LoVo (cell line): ENCODE results near the gene RALGPS1.

Experiments
- DNase-seq: peaks from one replicate; pipeline ENCODE4 v3.0.0-alpha.2; 2016; ENCODE audit warnings: low spot score

Gene RALGPS1

DNA sequence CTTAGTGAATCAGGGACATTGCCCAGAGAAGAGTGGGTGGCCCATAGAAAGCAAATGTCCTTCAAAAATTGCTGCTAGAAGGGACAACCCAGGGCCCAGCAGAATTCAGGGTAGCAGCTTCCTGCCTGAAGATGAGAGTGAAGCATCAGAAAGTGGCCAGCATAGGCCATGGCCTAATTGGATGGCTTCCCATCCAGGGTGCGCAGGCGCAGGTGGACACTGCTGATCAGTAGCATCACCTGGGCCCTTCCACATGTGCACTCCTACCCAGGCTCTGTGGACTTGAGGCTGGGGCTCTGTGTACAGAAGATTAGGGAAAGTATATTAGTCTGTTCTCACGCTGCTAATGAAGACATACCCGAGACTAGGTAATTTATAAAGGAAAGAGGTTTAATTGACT lies 291.4 kb downstream of the RALGPS1 start:
- no peak for DNase-seq

DNA sequence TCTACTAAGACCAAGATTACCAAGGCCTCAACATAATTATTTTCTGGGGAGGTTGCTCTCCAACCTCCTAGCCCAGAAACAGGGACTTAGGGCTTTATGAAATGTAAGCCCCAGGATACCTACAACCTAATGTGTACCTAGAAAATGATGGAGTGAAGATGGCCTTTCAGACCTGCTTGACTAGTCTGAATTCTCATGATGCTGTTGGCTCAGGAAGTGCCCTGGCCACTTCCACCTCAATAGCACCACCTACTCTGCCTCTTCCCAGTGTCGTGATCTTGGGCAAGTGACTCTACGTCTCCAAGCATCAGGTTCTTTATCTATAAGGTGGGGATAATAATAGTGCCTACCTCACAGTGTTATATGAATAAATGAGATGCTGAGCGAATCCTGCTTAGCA lies 292.1 kb downstream of the RALGPS1 start:
- DNase-seq: no peak

DNA sequence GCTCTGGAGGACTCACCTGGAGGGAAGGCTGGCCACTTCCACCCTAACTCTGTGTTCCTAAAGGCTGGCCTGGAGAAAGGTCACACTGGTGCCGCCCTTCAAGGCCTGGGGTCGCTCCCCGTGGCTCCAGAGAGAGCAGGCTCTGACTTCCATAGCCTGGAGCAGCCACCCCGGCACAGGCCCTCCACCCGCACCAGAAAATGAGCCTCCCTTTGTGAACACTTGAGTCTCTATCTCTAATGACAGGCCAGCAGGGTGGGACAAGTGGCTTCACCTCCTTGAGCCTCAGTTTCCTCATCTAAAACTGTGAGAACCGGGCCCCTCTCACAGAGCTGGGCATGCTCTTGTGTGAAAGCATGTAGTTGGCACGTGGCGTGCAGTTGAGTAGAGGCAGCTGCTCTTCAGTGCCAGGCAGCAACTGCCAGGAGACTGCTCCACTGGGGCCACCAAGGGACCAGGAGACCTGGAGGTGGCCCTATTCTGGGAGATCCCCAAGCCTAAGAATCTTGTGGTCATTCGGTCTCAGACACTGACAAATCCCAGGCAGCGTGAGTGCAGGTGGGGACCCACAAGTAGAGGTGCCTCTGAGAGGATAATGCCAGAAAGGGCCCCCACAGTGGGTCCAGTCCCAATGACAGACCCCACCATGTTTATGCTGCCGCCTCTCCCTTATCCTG lies 293.3 kb downstream of the RALGPS1 start:
- no peak for DNase-seq

DNA sequence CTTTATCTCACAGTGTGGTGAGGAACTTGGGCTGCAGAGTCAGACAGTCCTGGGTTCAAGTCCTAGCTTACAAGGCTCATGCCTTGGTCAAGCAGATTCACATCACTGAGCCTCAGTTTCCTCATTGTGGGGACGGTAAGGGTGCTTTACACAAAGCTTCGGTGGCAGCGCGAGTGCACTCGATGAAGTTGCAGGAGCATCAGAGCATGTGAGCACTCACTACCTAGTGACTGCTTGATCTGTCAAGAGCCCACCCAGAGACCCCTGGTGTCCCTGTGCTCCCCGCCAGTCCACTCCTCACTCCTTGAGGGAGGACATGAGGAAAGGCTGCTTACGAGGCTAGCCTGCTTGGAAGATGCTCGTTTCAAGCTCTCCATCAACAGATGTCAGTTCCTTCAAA lies 293.8 kb downstream of the RALGPS1 start:
- DNase-seq: no peak

DNA sequence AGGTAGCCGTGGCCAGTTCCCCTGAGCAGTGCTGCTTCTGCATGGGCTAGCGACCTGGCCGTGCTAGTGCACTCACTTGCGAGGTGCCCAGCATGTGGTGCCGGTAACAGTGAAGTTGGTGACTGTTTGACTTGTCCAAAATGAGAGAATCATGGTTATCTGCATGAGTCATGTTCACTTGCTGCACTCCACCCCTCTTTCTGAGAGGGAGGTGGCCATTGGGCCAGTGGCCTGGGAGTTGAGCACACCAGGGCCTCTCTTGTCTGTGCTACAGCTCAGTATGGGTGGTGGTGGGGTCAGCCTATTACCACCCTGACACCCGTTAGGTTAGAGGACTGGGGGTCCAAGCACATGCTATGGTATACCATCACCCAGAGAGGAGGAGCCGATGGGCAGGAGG lies 294.6 kb downstream of the RALGPS1 start:
- DNase-seq: no peak

DNA sequence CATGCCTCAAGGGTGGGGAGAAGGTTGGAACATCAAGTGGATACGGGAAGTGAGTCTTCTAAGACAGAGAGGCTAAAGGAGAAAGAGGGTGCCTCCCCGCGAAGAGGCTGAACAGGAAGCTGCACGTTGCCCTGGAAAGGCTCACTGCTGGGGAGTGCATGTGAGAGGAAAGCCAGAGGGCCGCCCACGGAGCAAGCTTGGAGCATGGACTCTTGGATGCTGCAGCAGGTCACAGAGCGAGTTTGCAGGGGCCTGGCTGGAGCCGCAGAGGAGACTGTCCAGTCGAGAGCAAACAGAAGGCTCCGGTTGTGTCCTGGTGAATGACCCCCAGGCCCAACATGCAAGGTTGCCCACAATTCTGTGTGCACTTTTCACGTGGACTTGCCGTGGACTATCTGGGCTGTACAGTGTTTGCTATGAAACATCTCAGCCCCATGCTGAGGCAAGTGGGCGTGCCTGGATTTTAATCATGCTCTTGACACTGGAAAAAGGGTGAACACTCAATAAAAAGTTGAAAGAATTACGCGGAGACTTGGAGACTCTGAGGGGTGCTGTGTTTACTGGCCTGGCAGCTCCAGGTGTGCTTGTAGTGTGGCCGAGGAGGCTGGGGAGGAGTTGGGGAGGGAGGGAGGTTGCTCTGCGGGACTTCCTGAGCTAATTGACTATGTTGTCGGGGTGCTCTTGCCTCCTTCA lies 295.5 kb downstream of the RALGPS1 start:
- no peak for DNase-seq

DNA sequence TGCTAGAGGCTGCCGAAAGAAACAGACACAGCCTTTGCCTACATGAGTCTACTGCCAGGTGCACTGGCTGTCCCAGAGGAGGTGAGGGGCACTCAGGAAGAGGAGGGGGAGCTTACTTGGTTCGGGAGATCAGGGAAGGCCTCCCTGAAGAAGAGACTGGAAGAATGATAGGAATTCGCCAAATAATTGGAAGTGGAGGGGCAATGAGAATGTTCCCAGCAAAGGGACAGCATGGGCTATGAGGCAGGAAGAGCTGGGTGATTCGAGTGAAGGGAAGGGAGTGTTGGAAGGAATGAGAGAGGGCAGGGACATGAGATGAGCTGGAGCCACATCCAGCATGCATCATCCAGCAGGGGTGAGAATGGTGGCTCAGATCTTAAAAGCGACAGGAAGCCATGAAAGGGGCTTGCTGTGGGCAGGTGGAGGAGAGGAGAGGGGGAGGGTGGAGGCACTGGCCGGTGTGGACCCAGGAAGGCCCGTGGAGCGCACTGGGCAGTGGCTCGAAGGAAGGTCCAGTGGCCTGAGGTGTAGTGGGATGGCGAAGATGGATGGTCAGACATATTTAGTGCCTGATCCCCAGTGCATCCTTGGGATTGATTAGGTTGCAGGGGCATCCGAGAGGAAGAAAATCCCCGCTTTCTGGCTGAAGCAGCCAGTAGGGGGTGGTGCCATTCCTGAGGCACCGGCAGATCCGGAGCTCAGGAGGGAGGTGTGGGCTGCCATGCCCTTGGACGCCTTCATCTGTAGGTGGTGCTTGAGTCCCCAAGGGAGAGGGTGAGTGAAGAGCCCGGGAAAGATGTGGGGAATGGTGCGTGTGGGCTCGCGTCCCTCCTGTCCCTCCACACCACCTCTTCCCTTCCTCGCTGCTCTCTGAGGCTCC lies 296.5 kb downstream of the RALGPS1 start:
- DNase-seq: no peak

DNA sequence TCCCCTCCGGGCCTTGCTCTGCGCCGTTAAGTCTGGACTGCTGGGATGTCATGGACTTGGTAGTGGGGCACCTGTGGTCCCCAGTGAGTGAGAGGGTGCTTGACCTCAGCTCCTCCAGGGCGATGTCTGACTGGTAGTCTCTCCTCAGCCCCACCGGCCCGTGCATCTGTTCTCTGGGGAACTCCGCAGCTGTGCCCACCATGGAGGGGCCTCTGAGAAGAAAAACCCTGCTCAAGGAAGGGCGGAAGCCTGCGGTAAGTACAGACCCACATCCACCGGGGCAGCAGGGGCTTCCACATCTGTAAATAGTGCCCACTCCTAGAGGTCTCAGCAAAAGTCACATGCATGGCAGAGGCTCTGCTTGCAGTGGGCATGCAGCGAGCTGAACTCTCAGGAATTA lies 297.4 kb downstream of the RALGPS1 start:
- DNase-seq: no peak

DNA sequence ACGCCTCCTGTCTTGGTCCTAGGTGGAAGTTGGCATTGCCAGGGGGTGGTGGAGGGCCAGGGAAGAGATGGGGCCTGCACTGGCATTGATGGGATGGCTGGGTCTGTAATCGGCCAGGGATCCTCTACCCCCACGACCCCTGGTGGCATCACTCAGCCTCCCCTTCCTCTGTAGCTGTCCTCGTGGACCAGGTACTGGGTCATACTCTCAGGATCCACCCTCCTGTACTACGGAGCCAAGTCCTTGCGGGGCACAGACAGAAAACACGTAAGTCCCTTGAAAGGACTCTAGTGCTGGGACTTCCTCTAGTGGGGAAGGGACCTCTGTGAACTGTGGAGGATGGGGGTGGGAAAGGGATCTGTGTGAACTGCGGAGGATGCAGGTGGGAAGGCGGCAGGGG lies 297.9 kb downstream of the RALGPS1 start:
- no peak for DNase-seq

DNA sequence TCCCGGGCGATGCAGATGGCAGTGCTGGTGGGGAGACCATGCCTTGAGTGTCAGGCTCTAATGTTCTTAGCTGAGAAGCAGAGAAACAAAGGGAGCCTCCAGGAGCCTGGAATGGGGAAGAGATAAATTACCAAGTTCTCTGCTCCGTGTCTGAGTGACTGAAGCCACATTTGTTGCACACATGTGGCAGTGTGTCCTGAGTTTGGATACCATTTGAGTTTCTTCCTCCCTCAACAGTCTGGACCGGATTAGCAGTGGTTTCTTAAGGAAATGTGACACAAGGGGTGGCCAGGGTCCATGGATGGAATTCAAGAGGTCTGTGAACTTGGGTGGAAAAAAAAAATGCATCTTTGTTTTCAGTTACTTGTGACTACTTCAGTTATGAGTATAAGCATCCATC lies 299.3 kb downstream of the RALGPS1 start:
- DNase-seq: no peak

DNA sequence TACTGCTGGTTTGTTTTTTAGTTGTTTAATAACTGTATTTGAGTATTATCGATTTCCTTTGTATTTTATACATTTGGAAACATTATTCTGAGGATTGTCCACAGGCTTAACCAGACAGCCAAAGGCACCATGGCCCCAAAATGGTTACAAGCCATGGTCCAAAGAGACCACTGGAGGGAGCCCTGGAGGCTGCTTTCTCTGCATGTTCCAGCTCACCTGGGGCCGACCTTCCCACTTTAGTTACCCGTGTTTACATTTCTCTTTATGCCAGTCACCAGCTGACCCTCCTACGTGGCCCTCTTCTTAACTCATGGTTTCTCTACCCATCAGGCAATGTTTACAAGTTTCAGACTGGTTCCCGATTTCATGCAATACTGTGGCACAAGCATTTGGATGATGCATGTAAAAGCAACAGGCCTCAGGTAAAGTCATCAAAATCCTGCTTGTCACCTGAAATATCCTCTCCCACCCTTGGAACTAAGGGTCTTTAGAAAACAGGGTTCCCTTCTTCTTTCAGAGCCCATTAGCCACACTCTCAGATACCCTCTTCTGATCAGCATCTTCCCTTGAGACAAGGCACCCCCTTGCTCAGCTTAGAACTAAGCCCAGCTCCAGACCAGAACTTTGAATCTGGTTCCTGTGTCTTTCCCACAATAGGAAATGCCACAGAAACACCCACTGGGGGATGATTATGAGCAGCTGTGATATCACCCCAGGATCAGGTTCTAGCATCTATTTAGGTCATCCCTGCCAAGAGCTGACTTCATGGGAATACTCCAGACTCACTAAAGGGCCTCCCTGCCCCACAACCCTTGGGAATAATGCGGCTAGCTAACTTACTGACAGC lies 300.1 kb downstream of the RALGPS1 start:
- DNase-seq: peak; percentile 52

DNA sequence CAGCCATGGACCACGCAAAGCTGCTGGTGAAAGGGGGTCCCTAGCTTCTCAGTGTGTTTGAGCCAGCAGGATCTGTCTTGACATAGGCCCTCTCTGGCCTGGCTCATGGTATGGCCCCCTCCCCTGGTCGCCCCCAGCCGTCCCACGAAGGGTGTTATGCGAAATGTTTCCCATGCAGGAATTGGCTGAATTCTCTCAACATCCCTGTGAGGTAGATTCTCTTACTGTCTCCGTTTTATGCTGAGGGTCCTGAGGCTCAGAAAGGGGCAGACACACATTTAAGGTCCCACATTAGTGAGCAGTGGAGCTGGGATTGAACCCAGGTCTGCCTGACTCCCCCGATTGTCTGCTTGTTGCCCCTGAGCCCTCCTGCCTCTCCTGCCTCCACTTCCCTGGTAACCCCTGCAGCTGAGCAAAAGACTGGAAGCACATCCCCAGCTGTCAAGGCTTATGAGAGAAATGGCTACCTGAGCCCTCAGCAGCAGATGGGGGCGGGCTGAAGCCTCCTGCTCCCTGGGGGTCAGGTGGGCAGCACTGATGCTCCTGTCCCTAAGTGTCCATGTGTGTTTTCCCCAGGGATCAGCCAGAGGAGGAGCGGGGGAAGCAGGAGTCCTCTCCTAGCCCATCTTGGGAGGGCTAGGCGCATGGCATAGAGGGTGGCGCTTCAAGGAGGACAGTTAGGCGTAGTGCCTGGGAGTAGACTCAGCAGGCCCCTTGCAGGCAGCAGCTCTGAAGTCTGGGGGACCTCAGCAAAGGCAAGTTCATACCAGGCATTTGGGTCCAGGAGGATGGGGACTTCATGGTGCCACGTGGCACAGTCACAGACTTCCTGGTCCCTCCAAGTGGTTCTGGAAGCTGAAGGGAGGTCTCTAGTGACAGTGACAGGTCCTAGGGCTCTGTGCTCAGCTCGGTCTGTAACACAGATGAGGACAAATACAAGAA lies 301.0 kb downstream of the RALGPS1 start:
- DNase-seq: no peak

DNA sequence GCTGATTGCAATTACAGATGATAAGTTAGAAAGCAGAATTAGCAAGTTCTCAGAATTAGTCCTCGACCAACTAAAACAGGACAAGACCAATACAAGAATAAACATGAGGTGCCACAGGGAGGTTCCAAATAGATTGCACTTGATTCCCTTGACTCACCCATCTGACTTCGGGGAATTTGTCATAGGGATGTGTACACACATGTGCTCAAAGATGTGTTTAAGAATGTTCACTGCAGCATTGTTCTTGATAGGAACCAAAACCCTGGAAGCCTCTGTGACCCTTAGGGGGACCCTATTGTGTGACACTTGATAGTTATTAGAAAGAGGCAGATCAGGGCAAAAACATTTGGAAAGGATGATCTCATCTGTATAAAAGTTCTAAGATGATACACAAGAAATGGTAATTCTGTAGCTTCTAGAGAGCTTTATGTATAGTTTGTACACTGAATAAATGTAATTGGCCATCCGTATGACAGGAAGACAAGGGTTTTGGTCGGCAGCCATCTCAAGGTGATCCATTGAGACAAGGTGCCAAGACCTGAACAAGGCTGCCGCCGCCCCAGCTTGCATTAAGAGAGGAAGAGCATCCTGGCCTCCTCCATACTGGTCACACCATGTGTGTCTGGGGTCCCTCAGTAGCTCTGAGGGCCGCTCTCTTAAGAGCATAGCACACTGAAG lies 301.8 kb downstream of the RALGPS1 start:
- no peak for DNase-seq

DNA sequence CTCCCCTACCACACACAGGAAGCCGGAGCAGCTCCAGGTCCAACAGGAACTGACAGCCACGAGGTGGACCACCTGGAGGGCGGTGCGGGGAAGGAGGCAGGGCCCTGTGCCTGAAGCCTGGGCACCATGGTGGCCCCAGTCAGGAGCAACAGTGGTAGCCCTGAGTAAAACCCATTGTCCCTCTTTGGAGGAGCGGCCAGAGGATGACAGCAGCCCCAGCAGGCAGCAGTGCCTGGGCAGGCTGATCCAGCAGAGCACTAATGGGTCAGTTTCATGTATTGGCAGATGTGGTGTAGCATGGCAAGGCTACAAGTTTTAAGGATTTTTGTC lies 302.3 kb downstream of the RALGPS1 start:
- no peak for DNase-seq

DNA sequence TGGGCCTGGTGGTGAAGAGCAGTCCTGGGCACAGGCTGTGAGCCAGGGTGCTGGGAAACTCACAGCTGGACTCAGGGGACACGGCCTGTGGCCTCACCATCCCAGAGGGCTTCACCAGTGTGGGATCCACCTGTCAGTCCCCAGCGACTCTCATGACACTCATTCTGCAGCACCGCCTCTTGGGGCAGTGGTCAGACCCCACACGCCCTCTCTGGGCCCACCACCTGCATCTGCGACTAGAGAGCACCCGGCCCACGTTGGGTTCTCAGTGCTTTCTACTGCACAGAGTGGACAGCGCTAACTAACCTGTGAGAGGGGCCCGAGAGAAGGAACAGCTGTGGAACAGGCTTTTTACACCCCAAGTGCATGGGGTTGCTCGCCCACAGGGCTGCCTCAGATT lies 304.2 kb downstream of the RALGPS1 start:
- no peak for DNase-seq

DNA sequence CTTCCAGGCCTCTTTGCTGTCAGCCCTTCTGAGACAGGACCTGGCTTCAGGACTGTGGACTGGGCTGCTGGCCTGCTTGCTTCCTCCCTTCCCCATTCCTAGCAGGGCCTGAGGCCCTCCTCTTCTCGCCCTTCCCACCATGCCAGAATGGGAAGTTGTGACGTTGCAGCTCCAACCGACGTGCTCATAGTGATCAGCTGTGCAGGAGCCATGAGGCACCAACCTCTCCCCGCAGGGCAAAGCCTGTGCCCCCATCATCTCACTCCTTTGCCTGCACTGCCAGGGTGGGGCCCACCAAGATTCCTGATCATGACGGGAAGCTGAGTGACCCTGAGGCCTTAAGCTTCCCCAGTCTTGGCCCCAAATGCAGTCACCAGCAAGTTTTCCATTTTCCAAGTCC lies 304.9 kb downstream of the RALGPS1 start:
- no peak for DNase-seq

DNA sequence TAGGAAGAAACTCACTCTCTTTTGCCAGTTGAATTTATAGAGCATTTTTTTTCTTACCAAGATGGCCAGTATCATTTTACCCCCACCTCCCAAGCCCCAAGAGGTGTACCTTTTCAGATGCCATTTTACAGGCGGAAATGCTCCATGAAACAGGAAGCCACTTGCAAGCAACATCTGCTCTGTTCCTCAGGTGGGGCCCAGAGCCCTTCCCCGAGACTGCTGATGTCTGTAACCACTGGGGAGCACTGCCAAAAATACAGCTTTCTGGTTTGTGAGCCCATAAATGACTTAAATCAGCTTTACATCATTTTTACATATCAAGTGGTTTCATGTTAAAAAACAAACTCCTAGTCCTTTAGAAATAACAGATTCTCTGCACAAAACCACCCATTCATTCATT lies 307.1 kb downstream of the RALGPS1 start:
- no peak for DNase-seq

DNA sequence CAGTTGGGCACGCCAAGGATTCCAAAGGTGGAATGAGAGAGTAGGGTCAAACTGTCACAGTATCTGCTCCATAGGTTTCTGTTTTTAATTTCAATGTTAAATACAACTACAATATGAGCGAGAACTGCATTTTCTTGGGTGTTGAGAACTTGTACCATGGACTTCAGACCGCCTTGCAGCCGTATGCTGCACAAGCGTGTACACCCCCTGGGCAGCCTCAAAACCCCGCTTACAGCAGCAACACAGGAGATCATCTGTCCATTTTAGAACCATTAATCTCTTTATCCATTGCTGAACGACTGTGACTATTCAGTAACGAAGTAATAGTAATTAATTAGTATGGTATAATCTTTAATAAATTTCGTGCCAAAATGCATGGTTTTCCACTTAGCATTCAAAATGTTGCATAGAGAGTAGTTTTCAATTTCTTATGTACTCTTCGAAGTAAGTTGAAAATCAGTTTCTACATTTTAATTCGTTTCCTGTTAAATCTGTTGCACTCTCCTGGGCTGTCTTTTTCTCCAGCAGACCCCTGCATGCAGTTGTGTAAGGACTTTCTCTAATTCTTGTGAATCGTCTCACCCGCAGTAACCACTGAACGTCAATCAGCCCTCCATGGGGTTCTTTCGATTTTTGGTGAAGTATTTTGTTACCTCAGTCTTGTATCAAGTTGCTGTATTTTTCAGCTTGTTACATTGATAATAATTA lies 308.0 kb downstream of the RALGPS1 start:
- no peak for DNase-seq

DNA sequence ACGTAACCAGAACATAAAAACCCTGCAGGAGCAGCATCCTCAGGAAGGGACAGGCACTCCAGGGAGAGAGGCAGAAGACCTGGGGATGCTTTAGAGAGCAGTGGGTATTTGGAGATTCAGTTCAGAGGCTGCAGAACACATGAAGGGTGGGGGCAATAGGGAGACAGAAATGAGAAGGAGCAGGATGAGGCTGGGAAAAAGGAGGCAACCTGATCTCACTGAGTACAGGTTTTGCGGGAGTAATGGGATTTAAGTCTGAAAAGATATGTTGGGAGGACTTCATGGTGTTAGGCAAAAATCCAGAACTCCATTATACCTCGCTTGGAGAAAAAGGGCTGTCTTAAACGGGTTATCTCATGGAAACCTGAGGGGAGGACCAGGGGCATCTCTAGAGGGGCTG lies 308.7 kb downstream of the RALGPS1 start:
- no peak for DNase-seq

DNA sequence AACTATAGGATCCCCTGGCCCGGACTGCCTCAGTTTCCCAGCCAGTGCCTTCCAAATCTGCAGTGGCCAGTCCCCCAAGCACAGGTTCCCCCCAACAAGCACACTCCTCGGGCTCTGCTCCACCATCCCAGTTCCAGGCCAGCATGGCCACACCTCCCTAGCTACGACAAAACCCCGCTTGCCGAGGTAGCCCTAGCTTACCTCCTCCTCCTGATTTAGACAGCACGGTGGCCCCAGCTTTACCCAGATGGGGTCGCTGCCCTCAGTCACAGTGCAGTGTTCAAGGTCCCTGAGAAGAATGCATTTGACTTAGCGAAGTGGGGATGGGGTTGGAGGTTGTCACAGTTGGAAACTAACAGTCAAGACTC lies 309.2 kb downstream of the RALGPS1 start:
- DNase-seq: no peak
